ENCODE data around the gene JAGN1. TPM values are rescaled to one million over a fixed set of nuclear protein-coding genes. Genes with fewer than 3 reads are reported as not detected.

Gene JAGN1
- total and polyA plus RNA-seq, 2 of the 8 experiments (the other 6 are each of a cell fraction or from before 2014, with no cell fraction given): 26.9 to 51.6 TPM

- Histone ChIP-seq H3K4ac (replicated peaks; ENCODE audit: insufficient read length, low read depth, low read length) (no peak overlapping the region), H3K27ac (ENCODE audit: low read depth, low read length) (no peak overlapping the region), H4K8ac (ENCODE audit: extremely low read depth, insufficient read depth, low read length) (no peak overlapping the region), H3K23me2 (ENCODE audit: low read depth, low read length) (no peaks in the 10 kb centered on the region), H3K9ac (replicated peaks in 1 of 4; ENCODE audit: extremely low read depth in 1 of 4, low read depth in 3 of 4, low read length in 3 of 4) (no peak overlapping the region), H3K23ac (ENCODE audit: insufficient read length) (no peak overlapping the region), H2BK12ac (ENCODE audit: low read depth, low read length) (no peak overlapping the region), H3K9me3 (ENCODE audit: insufficient read depth in 2 of 2, low read depth in 1 of 2, low read length in 1 of 2) (peaks cover 0 to 6% of the 10 kb centered on the region in 2 experiments; a peak in 2 of 4 replicates), H3K79me1 (ENCODE audit: low read depth, low read length) (no peaks in the 10 kb centered on the region), H3K4me2 (ENCODE audit: insufficient read depth in 1 of 2, low read depth in 2 of 2, low read length in 2 of 2) (no peak overlapping the region), H3K4me1 (replicated peaks in 1 of 4; ENCODE audit: control insufficient read depth in 3 of 4, insufficient read depth in 4 of 4, low read length in 3 of 4) (peaks cover 0 to 2% (median 0%) of the 10 kb centered on the region in 4 experiments; a peak in 1 of 7 replicates), H2AK5ac (ENCODE audit: low read depth, low read length) (no peak overlapping the region), H4K20me1 (replicated peaks in 1 of 2; ENCODE audit: control insufficient read depth in 1 of 2, insufficient read depth in 2 of 2, low read length in 2 of 2) (no peaks in the 10 kb centered on the region), H3K36me3 (ENCODE audit: control insufficient read depth in 2 of 4, insufficient read depth in 4 of 4, low read length in 3 of 4) (no peaks in the 10 kb centered on the region), H2BK5ac (ENCODE audit: low read depth, low read length) (no peak overlapping the region), H3K14ac (ENCODE audit: insufficient read length) (no peak overlapping the region), H2BK20ac (ENCODE audit: low read length) (no peak overlapping the region), H4K5ac (ENCODE audit: insufficient read length, low read depth, low read length) (no peak overlapping the region), H3K4me3 (ENCODE audit: extremely low read depth in 1 of 4, insufficient read depth in 2 of 4, low read depth in 3 of 4, low read length in 4 of 4) (no peak overlapping the region), H2AFZ (ENCODE audit: low read length) (no peak overlapping the region), H3K27me3 (replicated peaks in 1 of 4; ENCODE audit: control insufficient read depth in 3 of 4, extremely low read depth in 1 of 4, insufficient read depth in 3 of 4, low read length in 3 of 4) (no peaks in the 10 kb centered on the region), H3K18ac (ENCODE audit: extremely low read depth, low read length) (no peak overlapping the region), H3K56ac (replicated peaks; ENCODE audit: insufficient read length, low read depth, low read length) (no peak overlapping the region), H2BK15ac (ENCODE audit: low read length) (no peak overlapping the region), H2BK120ac (replicated peaks; ENCODE audit: low read depth, low read length) (no peak overlapping the region), H4K91ac (replicated peaks; ENCODE audit: insufficient read length, low read length) (no peak overlapping the region), H3K79me2 (ENCODE audit: control insufficient read depth in 1 of 2, insufficient read depth in 2 of 2, low read length in 2 of 2) (no peaks in the 10 kb centered on the region)
- POLR2A ChIA-PET (ENCODE audit: partially characterized antibody): interaction anchor here (1.3 to 6.0 kb wide), 5 partner anchors 6 to 65 kb away, joined by 3 to 43 read pairs (median 5); partner anchors contain the start of genes IL17RC and JAGN1
- DNase-seq (ENCODE audit: low read depth in 1 of 2, low spot score in 2 of 2) (no peak), FAIRE-seq (no peak)
- WGBS, 2 experiments (ENCODE audit: extremely low coverage in 1 of 2, insufficient coverage in 1 of 2, insufficient read length in 1 of 2, insufficient replicate concordance in 2 of 2, low coverage in 1 of 2, low lambda C conversion rate in 2 of 2, missing lambda C conversion rate in 1 of 2): 84% methylated on average over 3 of the region's 3 CpGs; no CpG with 5 or more reads in 1 of the 2 experiments
- CTCF ChIA-PET (ENCODE audit: partially characterized antibody): interaction anchor here (1.0 to 1.7 kb wide), 2 partner anchors 53 to 55 kb away, joined by 4 read pairs; no protein-coding TSS in a partner anchor
- TF ChIP-seq FOSL1 (IDR thresholded peaks at IDR 0.05; ENCODE audit: insufficient read depth, low read depth, low read length) (no peak), KDM1A (IDR thresholded peaks at IDR 0.05; ENCODE audit: borderline replicate concordance, low read length) (no peak), SP1 (IDR thresholded peaks at IDR 0.05; ENCODE audit: low read depth, low read length) (no peak), CTBP2 (IDR thresholded peaks at IDR 0.05; ENCODE audit: borderline replicate concordance, insufficient read depth, insufficient read length, low read length) (no peak), JUN (IDR thresholded peaks at IDR 0.05; ENCODE audit: low read depth, low read length) (no peak), TAF1 (IDR thresholded peaks at IDR 0.05; ENCODE audit: low read depth, low read length) (no peak), CHD2 (IDR thresholded peaks at IDR 0.05; ENCODE audit: low read length) (no peak), PHF8 (conservative IDR thresholded peaks at IDR 0.05; ENCODE audit: low read depth, low read length) (no peak)
These were observed 17.9 kb downstream of the JAGN1 start for GRCh38 chr3:9908286-9908685.
